ENCODE data around the gene LYST.

DNA sequence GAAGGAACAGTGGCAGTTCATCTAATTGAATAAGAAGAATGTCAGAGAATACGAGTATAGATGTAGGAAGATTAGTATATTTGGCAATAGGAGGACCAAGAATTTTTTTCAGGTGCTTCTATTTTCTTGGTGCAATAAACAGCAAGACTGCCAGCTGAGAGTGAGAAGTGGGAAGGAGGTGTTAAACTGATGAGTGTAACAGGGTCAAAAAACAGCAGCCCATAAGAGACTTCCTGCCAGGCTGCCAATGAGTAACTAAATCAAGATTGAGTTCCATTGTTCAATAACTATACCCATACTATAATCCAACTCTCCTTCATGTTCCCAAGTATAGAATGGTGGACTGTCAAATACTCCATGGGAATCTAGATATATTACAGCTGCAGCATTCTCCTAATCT lies 28.7 kb downstream of the LYST start:
- TF ChIP-seq, protein P1, sequence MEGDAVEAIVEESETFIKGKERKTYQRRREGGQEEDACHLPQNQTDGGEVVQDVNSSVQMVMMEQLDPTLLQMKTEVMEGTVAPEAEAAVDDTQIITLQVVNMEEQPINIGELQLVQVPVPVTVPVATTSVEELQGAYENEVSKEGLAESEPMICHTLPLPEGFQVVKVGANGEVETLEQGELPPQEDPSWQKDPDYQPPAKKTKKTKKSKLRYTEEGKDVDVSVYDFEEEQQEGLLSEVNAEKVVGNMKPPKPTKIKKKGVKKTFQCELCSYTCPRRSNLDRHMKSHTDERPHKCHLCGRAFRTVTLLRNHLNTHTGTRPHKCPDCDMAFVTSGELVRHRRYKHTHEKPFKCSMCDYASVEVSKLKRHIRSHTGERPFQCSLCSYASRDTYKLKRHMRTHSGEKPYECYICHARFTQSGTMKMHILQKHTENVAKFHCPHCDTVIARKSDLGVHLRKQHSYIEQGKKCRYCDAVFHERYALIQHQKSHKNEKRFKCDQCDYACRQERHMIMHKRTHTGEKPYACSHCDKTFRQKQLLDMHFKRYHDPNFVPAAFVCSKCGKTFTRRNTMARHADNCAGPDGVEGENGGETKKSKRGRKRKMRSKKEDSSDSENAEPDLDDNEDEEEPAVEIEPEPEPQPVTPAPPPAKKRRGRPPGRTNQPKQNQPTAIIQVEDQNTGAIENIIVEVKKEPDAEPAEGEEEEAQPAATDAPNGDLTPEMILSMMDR (conservative IDR thresholded peaks at IDR 0.05; ENCODE audit: low read depth, low read length): no peak
- TF ChIP-seq EZH2 (IDR thresholded peaks at IDR 0.05; ENCODE audit: borderline replicate concordance, low read depth, low read length, poor library complexity, severe bottlenecking): no peak
